Measurements from ENCODE around the gene TMOD3. TPM values are rescaled to one million over a fixed set of nuclear protein-coding genes. Genes with fewer than 3 reads are reported as not detected.

Gene TMOD3
- total and polyA plus RNA-seq, 2 of the 4 experiments (the other 2 are of a cell fraction), result 10.7 to 22.0 TPM

DNA sequence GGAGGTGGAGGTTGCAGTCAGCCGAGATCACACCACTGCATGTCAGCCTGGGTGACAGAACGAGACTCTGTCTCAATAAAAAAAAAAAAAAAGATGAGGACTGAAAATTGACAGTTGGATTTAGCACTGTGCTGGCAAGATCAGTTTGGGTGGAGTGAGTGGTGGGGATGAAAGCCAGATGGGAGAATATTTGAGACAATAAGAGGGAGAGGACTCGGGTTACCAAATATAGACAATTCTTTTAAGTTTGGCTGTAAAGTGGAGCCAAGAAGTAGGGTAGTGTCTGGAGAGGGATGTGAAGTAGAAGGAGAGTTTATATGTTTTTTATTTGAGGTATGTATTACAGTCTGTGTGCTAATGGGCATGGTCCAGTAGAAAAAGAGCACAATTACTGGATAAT lies 20.4 kb downstream of the TMOD3 start:
- no peak overlapping the region for H3K4me2 ChIP-seq (ENCODE audit: low read depth, low read length)
- peaks cover 27% of the 10 kb centered on the region for H3K9me1 ChIP-seq (ENCODE audit: insufficient read depth, low read length)
- no peak overlapping the region for H3K56ac ChIP-seq (ENCODE audit: extremely low read depth, insufficient read depth, low read length)
- no peaks in the 10 kb centered on the region for H3K27me3 ChIP-seq (ENCODE audit: control insufficient read depth, insufficient read depth, low read length)
- no peaks in the 10 kb centered on the region for H3K36me3 ChIP-seq (ENCODE audit: control insufficient read depth, insufficient read depth, low read length)
- H2BK20ac ChIP-seq (ENCODE audit: low read depth, low read length), result no peak overlapping the region
- WGBS, 2 experiments (ENCODE audit: extremely low coverage in 2 of 2, insufficient read length in 1 of 2), result 54% methylated on average over 2 of the region's 3 CpGs; no CpG with 5 or more reads in 1 of the 2 experiments
- H4K20me1 ChIP-seq (ENCODE audit: insufficient read depth, low read length), result peaks cover 81% of the 10 kb centered on the region; the same call in 1 of the 2 replicates
- H3K9ac ChIP-seq (ENCODE audit: low read depth, low read length), result no peak overlapping the region
- ChIA-PET POLR2A (ENCODE audit: unreplicated experiment) (no interaction called here), CTCF (interaction anchor here (0.5 kb wide), 1 partner anchor 28 kb away, joined by 7 read pairs; no protein-coding TSS in a partner anchor)
- peaks cover 22 to 89% of the 10 kb centered on the region in 2 experiments for H3K79me1 ChIP-seq (ENCODE audit: low read depth in 1 of 2, low read length in 2 of 2)
- intact Hi-C loops (cut with micrococcal nuclease), result no loop called here
- H2AK5ac ChIP-seq (ENCODE audit: low read depth, low read length), result no peak overlapping the region
- TF ChIP-seq BHLHE40 (IDR thresholded peaks at IDR 0.05; ENCODE audit: low read depth, low read length) (no peak), MXI1 (IDR thresholded peaks at IDR 0.05; ENCODE audit: borderline replicate concordance, low read depth, low read length) (no peak), SMC3 (IDR thresholded peaks at IDR 0.05; ENCODE audit: low read depth, low read length) (no peak), CEBPB (IDR thresholded peaks at IDR 0.05; ENCODE audit: low read depth, low read length) (no peak), MAFK (IDR thresholded peaks at IDR 0.05; ENCODE audit: low read depth, low read length) (no peak)
- TF ChIP-seq, protein P1, sequence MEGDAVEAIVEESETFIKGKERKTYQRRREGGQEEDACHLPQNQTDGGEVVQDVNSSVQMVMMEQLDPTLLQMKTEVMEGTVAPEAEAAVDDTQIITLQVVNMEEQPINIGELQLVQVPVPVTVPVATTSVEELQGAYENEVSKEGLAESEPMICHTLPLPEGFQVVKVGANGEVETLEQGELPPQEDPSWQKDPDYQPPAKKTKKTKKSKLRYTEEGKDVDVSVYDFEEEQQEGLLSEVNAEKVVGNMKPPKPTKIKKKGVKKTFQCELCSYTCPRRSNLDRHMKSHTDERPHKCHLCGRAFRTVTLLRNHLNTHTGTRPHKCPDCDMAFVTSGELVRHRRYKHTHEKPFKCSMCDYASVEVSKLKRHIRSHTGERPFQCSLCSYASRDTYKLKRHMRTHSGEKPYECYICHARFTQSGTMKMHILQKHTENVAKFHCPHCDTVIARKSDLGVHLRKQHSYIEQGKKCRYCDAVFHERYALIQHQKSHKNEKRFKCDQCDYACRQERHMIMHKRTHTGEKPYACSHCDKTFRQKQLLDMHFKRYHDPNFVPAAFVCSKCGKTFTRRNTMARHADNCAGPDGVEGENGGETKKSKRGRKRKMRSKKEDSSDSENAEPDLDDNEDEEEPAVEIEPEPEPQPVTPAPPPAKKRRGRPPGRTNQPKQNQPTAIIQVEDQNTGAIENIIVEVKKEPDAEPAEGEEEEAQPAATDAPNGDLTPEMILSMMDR (conservative IDR thresholded peaks at IDR 0.05; ENCODE audit: low read depth, low read length), result no peak
- H3K18ac ChIP-seq (ENCODE audit: low read depth, low read length), result no peak overlapping the region
- no peak for DNase-seq
- BruUV-seq (replicated peaks), result no TSS peak
- no peak overlapping the region for H2AFZ ChIP-seq (replicated peaks; ENCODE audit: low read length, poor library complexity)
- no peak for ATAC-seq (ENCODE audit: low read depth)
- H3K27ac ChIP-seq (ENCODE audit: insufficient read depth, low read length), result no peak overlapping the region
- no peak overlapping the region for H3K23ac ChIP-seq (ENCODE audit: low read depth, low read length)
- H3K4ac ChIP-seq (ENCODE audit: low read depth, low read length), result no peak overlapping the region
- no peak overlapping the region for H2BK120ac ChIP-seq (ENCODE audit: low read depth, low read length)
- H2BK5ac ChIP-seq (ENCODE audit: low read depth, low read length, poor library complexity, severe bottlenecking), result no peak overlapping the region
- H2BK15ac ChIP-seq (ENCODE audit: low read depth, low read length), result no peak overlapping the region
- H4K5ac ChIP-seq (ENCODE audit: low read depth, low read length), result no peak overlapping the region
- H3K4me1 ChIP-seq (ENCODE audit: control insufficient read depth, insufficient read depth, low read length), result peaks cover 18% of the 10 kb centered on the region
- dilution Hi-C loops (cut with HindIII; ENCODE audit: low sequenced_read_pairs, unreplicated experiment), result no loop called here
- H3K9me3 ChIP-seq (ENCODE audit: control insufficient read depth, insufficient read depth, low read length), result no peaks in the 10 kb centered on the region
- no peak overlapping the region for H3K4me3 ChIP-seq (ENCODE audit: insufficient read depth, low read depth, low read length)
- H4K91ac ChIP-seq (ENCODE audit: insufficient read depth, low read depth, low read length), result no peak overlapping the region
- H2AK9ac ChIP-seq (replicated peaks; ENCODE audit: low read depth, low read length, poor library complexity), result no peak overlapping the region
- in situ Hi-C loops (cut with MboI; ENCODE audit: low sequenced_read_pairs), result no loop called here
- H3K14ac ChIP-seq (replicated peaks; ENCODE audit: low read depth, low read length), result no peak overlapping the region
- H4K8ac ChIP-seq (ENCODE audit: low read depth in 2 of 2, low read length in 2 of 2), result no peak overlapping the region

All from IMR-90 (cell line).